HEK293 (cell line): ENCODE measurements around the gene MUC20.

ENCODE experiments used
- CTCF ChIA-PET: fragments of 350-600 bp; formaldehyde crosslinking; extraction: SDS; loops from one replicate; lab custom pipeline; 2021; ENCODE audit warnings: antibody characterized with exemption; lab: Yijun Ruan, JAX
- POLR2A ChIA-PET: fragments of 300-600 bp; formaldehyde crosslinking; extraction: SDS; loops from one replicate; lab custom pipeline; 2020; ENCODE audit warnings: antibody characterized with exemption, inconsistent platforms; lab: Yijun Ruan, JAX
- H3K27ac ChIP-seq: fragments of 200-500 bp; sonication (Bioruptor generic); 2 replicates; pipeline ENCODE4 v1.5.1; 2014; ENCODE audit warnings: low read depth, low read length, control low read depth, inconsistent platforms; ENCODE audit errors: extremely low read depth
- H3K36me3 ChIP-seq, 2 experiments: fragments of 200-500 bp in 1 of 2; sonication (Bioruptor generic) in 1 of 2; 1 replicate in 1 of 2; 2 replicates in 1 of 2; pipeline ENCODE4 v1.5.1; 2014 to 2017; ENCODE audit warnings: inconsistent platforms in 2 of 2, low read length in 2 of 2; ENCODE audit not compliant: control insufficient read depth in 2 of 2, insufficient read depth in 1 of 2
- H3K4me1 ChIP-seq: fragments of 200-500 bp; sonication (Bioruptor generic); 2 replicates; pipeline ENCODE4 v1.5.1; 2014; ENCODE audit warnings: mild to moderate bottlenecking, low read length, inconsistent platforms; ENCODE audit not compliant: control insufficient read depth, insufficient read depth
- H3K4me3 ChIP-seq: 2 replicates; pipeline ENCODE4 v1.5.1; 2011; ENCODE audit warnings: low read depth, mild to moderate bottlenecking, control low read depth, low read length, moderate library complexity
- H3K9me3 ChIP-seq: fragments of 200-500 bp; sonication (Bioruptor generic); 2 replicates; pipeline ENCODE4 v1.5.1; 2014; ENCODE audit warnings: low read depth, low read length, inconsistent platforms; ENCODE audit not compliant: control insufficient read depth, insufficient read depth
- CTCF ChIP-seq: fragments of 450-650 bp; formaldehyde crosslinking; IDR thresholded peaks from 2 replicates; pipeline ENCODE4 v1.5.1; 2016; ENCODE audit warnings: missing biosample characterization, missing genetic modification characterization
- GLI4 ChIP-seq: fragments of 450-650 bp; formaldehyde crosslinking; IDR thresholded peaks from 2 replicates; pipeline ENCODE4 v1.5.1; 2016; ENCODE audit warnings: missing biosample characterization, missing genetic modification characterization
- GLIS1 ChIP-seq: fragments of 450-650 bp; formaldehyde crosslinking; IDR thresholded peaks from 2 replicates; pipeline ENCODE4 v1.5.1; 2016; ENCODE audit warnings: missing biosample characterization, missing genetic modification characterization
- KLF10 ChIP-seq: fragments of 450-650 bp; IDR thresholded peaks from 2 replicates; pipeline ENCODE4 v1.5.1; 2018; ENCODE audit warnings: missing biosample characterization, mild to moderate bottlenecking, missing genetic modification characterization
- KLF7 ChIP-seq: fragments of 450-650 bp; formaldehyde crosslinking; IDR thresholded peaks from 2 replicates; pipeline ENCODE4 v1.5.1; 2016; ENCODE audit warnings: missing biosample characterization, missing genetic modification characterization, borderline replicate concordance
- ZBTB10 ChIP-seq: fragments of 450-650 bp; formaldehyde crosslinking; IDR thresholded peaks from 2 replicates; pipeline ENCODE4 v1.5.1; 2016; ENCODE audit warnings: missing biosample characterization, missing genetic modification characterization
- ZBTB7A ChIP-seq: fragments of 450-650 bp; formaldehyde crosslinking; IDR thresholded peaks from 2 replicates; pipeline ENCODE4 v1.5.1; 2016; ENCODE audit warnings: low read depth, missing biosample characterization, missing genetic modification characterization
- ZIC2 ChIP-seq: fragments of 450-650 bp; formaldehyde crosslinking; IDR thresholded peaks from 2 replicates; pipeline ENCODE4 v1.5.1; 2016; ENCODE audit warnings: missing biosample characterization, missing genetic modification characterization
- ZNF132 ChIP-seq: fragments of 450-650 bp; formaldehyde crosslinking; IDR thresholded peaks from 2 replicates; pipeline ENCODE4 v1.5.1; 2017; ENCODE audit warnings: missing biosample characterization, missing genetic modification characterization, borderline replicate concordance
- ZNF140 ChIP-seq: fragments of 450-650 bp; formaldehyde crosslinking; IDR thresholded peaks from 2 replicates; pipeline ENCODE4 v1.5.1; 2016; ENCODE audit warnings: missing biosample characterization, missing genetic modification characterization
- ZNF18 ChIP-seq: fragments of 450-650 bp; formaldehyde crosslinking; IDR thresholded peaks from 2 replicates; pipeline ENCODE4 v1.5.1; 2016; ENCODE audit warnings: missing biosample characterization, missing genetic modification characterization
- ZNF24 ChIP-seq: fragments of 450-650 bp; formaldehyde crosslinking; IDR thresholded peaks from 2 replicates; pipeline ENCODE4 v1.5.1; 2016; ENCODE audit warnings: missing biosample characterization, missing genetic modification characterization
- ZNF302 ChIP-seq: fragments of 450-650 bp; formaldehyde crosslinking; IDR thresholded peaks from 2 replicates; pipeline ENCODE4 v1.5.1; 2016; ENCODE audit warnings: missing biosample characterization, missing genetic modification characterization, low read depth
- ZNF37A ChIP-seq: fragments of 450-650 bp; IDR thresholded peaks from 2 replicates; pipeline ENCODE4 v1.5.1; 2018; ENCODE audit warnings: missing biosample characterization, missing genetic modification characterization
- ZNF513 ChIP-seq: fragments of 450-650 bp; IDR thresholded peaks from 2 replicates; pipeline ENCODE4 v1.5.1; 2018; ENCODE audit warnings: missing biosample characterization, missing genetic modification characterization
- ZNF571 ChIP-seq: fragments of 450-650 bp; formaldehyde crosslinking; IDR thresholded peaks from 2 replicates; pipeline ENCODE4 v1.5.0; 2017; ENCODE audit warnings: missing biosample characterization, missing genetic modification characterization
- ZNF660 ChIP-seq: fragments of 450-650 bp; IDR thresholded peaks from 2 replicates; pipeline ENCODE4 v1.5.1; 2018; ENCODE audit warnings: missing biosample characterization, mild to moderate bottlenecking, missing genetic modification characterization
- ZNF747 ChIP-seq: fragments of 450-650 bp; formaldehyde crosslinking; IDR thresholded peaks from 2 replicates; pipeline ENCODE4 v1.5.1; 2016; ENCODE audit warnings: missing biosample characterization, missing genetic modification characterization
- ZNF768 ChIP-seq: fragments of 450-650 bp; formaldehyde crosslinking; IDR thresholded peaks from 2 replicates; pipeline ENCODE4 v1.5.1; 2018; ENCODE audit warnings: missing biosample characterization, mild to moderate bottlenecking, missing genetic modification characterization
- ZNF830 ChIP-seq: fragments of 450-650 bp; IDR thresholded peaks from 2 replicates; pipeline ENCODE4 v1.5.0; 2018; ENCODE audit warnings: missing biosample characterization, missing genetic modification characterization, low read depth, mild to moderate bottlenecking, moderate library complexity

Gene MUC20

GRCh38 chr3:195729476-195730251 is 8.9 kb downstream of the MUC20 start (continued):
- TF ChIP-seq ZBTB10 (tag by site-specific recombination) (no peak), ZNF18 (tag by site-specific recombination) (no peak), KLF7 (tag by site-specific recombination) (no peak)

- Histone ChIP-seq H3K9me3 (no peaks in the 10 kb centered on the region), H3K4me3 (no peak overlapping the region), H3K27ac (no peak overlapping the region), H3K36me3 (no peaks in the 10 kb centered on the region), H3K4me1 (no peaks in the 10 kb centered on the region)
- TF ChIP-seq ZNF37A (tag by site-specific recombination) (no peak), ZNF830 (tag by site-specific recombination) (no peak), CTCF (tag by site-specific recombination) (no peak), GLIS1 (tag by site-specific recombination) (no peak), ZNF747 (tag by site-specific recombination) (no peak), ZNF571 (tag by site-specific recombination) (no peak), ZNF660 (tag by site-specific recombination) (no peak), ZNF513 (tag by site-specific recombination) (no peak), KLF10 (tag by site-specific recombination) (no peak)
- CTCF ChIA-PET: no interaction called here
- POLR2A ChIA-PET: no interaction called here
Measured at GRCh38 chr3:195731356-195731905, 10.7 kb downstream of the MUC20 start.

GRCh38 chr3:195732940-195733339 is 12.2 kb downstream of the MUC20 start:
- CTCF ChIA-PET: no interaction called here
- POLR2A ChIA-PET: interaction anchor here (0.6 kb wide), 1 partner anchor 47 kb away, joined by 3 read pairs; no protein-coding TSS in a partner anchor
- Histone ChIP-seq H3K36me3 (no peaks in the 10 kb centered on the region), H3K4me1 (no peaks in the 10 kb centered on the region), H3K9me3 (no peaks in the 10 kb centered on the region), H3K4me3 (no peak overlapping the region), H3K27ac (no peak overlapping the region)
- no peak for TF ChIP-seq ZNF132 (tag by site-specific recombination)
- no peak for TF ChIP-seq ZNF24
- no peak for TF ChIP-seq ZNF768 (tag by site-specific recombination)
- no peak for TF ChIP-seq ZIC2 (tag by site-specific recombination)
- TF ChIP-seq ZNF140 (tag by site-specific recombination): no peak
- no peak for TF ChIP-seq ZNF302 (tag by site-specific recombination)
- no peak for TF ChIP-seq GLI4
- TF ChIP-seq ZBTB7A (tag by site-specific recombination): no peak
